SK-N-MC (cell line): ENCODE data around the gene ATP5F1E.

Source experiments
- EZH2 ChIP-seq: fragments of 200-600 bp; sonication (generic); IDR thresholded peaks from one replicate; pipeline ENCODE4 v1.6.1; 2017; ENCODE audit warnings: antibody characterized with exemption
- POLR2AphosphoS5 ChIP-seq: IDR thresholded peaks from 2 replicates; pipeline ENCODE4 v1.6.1; 2012; ENCODE audit warnings: mild to moderate bottlenecking, low read depth, low read length, borderline replicate concordance

GRCh38 chr20:58981628-58982364 lies 50.3 kb downstream of the ATP5F1E start:
- TF ChIP-seq EZH2: no peak
- no peak for TF ChIP-seq POLR2AphosphoS5
